ENCODE measurements around the gene THADA.

DNA sequence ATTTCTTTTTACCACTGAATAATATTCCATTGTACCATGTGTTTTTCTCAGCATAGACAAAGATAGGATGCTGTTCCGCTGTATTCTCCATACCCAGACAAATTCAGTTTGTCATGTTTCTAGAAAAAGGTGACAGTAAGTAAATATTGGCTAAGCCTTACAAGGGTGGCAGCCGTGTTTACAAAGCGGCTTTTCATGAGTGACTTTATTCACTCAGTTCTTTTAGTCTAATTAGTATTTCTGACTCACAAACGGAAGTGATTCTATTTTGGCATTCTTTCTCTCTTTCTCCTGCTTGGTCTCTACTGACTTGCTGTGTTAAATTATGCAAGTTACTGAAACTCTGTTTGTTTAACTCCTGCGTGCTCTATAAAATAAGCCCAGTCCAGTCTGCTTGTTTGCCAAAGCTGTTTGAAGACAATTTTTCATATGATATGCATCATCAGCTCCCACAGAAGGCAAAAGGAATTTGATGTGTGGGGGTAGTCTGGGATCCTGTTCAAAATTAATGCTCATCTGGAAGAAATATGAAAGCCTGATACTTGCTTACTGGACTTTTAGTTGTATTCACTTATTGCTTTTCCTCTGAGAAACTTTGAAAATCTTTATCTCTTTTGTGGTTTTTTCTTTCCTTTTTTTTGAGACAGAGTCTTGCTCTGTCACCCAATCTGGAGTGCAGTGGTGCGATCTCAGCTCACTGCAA is 38.9 kb upstream of the THADA start:
- TF ChIP-seq POLR2A (IDR thresholded peaks at IDR 0.05) (no peak), POLR2AphosphoS5 (IDR thresholded peaks at IDR 0.05) (no peak)
- TF ChIP-seq, protein P1, sequence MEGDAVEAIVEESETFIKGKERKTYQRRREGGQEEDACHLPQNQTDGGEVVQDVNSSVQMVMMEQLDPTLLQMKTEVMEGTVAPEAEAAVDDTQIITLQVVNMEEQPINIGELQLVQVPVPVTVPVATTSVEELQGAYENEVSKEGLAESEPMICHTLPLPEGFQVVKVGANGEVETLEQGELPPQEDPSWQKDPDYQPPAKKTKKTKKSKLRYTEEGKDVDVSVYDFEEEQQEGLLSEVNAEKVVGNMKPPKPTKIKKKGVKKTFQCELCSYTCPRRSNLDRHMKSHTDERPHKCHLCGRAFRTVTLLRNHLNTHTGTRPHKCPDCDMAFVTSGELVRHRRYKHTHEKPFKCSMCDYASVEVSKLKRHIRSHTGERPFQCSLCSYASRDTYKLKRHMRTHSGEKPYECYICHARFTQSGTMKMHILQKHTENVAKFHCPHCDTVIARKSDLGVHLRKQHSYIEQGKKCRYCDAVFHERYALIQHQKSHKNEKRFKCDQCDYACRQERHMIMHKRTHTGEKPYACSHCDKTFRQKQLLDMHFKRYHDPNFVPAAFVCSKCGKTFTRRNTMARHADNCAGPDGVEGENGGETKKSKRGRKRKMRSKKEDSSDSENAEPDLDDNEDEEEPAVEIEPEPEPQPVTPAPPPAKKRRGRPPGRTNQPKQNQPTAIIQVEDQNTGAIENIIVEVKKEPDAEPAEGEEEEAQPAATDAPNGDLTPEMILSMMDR (IDR thresholded peaks at IDR 0.05): no peak

Data from upper lobe of left lung (tissue), 4 donors.